GM12801 (cell line): Measurements from ENCODE around the gene IL1RAP.

Experiments
- CTCF ChIP-seq: IDR thresholded peaks from one replicate; pipeline ENCODE4 v1.5.1; 2011; ENCODE audit warnings: control low read depth; ENCODE audit not compliant: insufficient read length; ENCODE audit errors: extremely low read depth

IL1RAP gene

GRCh38 chr3:190645932-190646460 is 132.1 kb downstream of the IL1RAP start:
- no peak for TF ChIP-seq CTCF

GRCh38 chr3:190646996-190647395 is 133.1 kb downstream of the IL1RAP start:
- TF ChIP-seq CTCF = no peak

GRCh38 chr3:190655933-190656332 is 142.0 kb downstream of the IL1RAP start:
- no peak for TF ChIP-seq CTCF

GRCh38 chr3:190658106-190658505 is 144.2 kb downstream of the IL1RAP start:
- no peak for TF ChIP-seq CTCF

GRCh38 chr3:190666821-190667220 is 152.9 kb downstream of the IL1RAP start:
- TF ChIP-seq CTCF = no peak

GRCh38 chr3:190671658-190672057 is 157.8 kb downstream of the IL1RAP start:
- TF ChIP-seq CTCF = no peak

- no peak for TF ChIP-seq CTCF
Observed at GRCh38 chr3:190673148-190673547, 159.3 kb downstream of the IL1RAP start.

GRCh38 chr3:190676481-190676880 is 162.6 kb downstream of the IL1RAP start:
- TF ChIP-seq CTCF = no peak
